GM19351 (cell line): ENCODE results near the gene GAGE12G.
"Not testable (repeated sequence)": the region's sequence is repeated elsewhere in the genome, so short reads cannot be mapped to it uniquely, and the experiment has no call there.

Source experiments
- ATAC-seq: cut with Tn5 transposase; IDR thresholded peaks from one replicate; pipeline ENCODE4 v1.9.1; 2021; ENCODE audit warnings: mild to moderate bottlenecking, moderate library complexity; ENCODE audit not compliant: unreplicated experiment

Gene GAGE12G

GRCh38 chrX:49570100-49570499, at the start of gene GAGE12G:
TSS of gene GAGE12G (plus strand) at chrX:49570400. CDS start at chrX:49571555, 1,155 bp downstream.
- not testable (repeated sequence) for ATAC-seq

- ATAC-seq: not testable (repeated sequence)
Observed at GRCh38 chrX:49531877-49532276, 38.3 kb upstream of the GAGE12G start, which contains the start of gene GAGE12C. TSS of gene GAGE12C (plus strand) at chrX:49532177. CDS start at chrX:49533332, 1,155 bp downstream.

GRCh38 chrX:49541433-49541832, 28.8 kb upstream of the GAGE12G start, which contains the start of gene GAGE12D:
TSS of gene GAGE12D (plus strand) at chrX:49541733. CDS start at chrX:49542888, 1,155 bp downstream.
- ATAC-seq: not testable (repeated sequence)

- not testable (repeated sequence) for ATAC-seq
Observed at GRCh38 chrX:49550989-49551388, 19.2 kb upstream of the GAGE12G start, which contains the start of gene GAGE12E. TSS of gene GAGE12E (plus strand) at chrX:49551289. CDS start at chrX:49552444, 1,155 bp downstream.

- not testable (repeated sequence) for ATAC-seq
Observed at GRCh38 chrX:49560542-49560941, 9.7 kb upstream of the GAGE12G start, which contains the start of gene GAGE12F. TSS of gene GAGE12F (plus strand) at chrX:49560842. CDS start at chrX:49561997, 1,155 bp downstream.

- not testable (repeated sequence) for ATAC-seq
Observed at GRCh38 chrX:49568728-49569127, 1.5 kb upstream of the GAGE12G start.

GRCh38 chrX:49569152-49569551, 1.0 kb upstream of the GAGE12G start:
- not testable (repeated sequence) for ATAC-seq

GRCh38 chrX:49579649-49580048, 9.4 kb downstream of the GAGE12G start, which contains the start of gene GAGE12H:
TSS of gene GAGE12H (plus strand) at chrX:49579949. CDS start at chrX:49581104, 1,155 bp downstream.
- ATAC-seq: not testable (repeated sequence)

GRCh38 chrX:49589196-49589595, 19.0 kb downstream of the GAGE12G start, which contains the start of gene GAGE2A:
TSS of gene GAGE2A (plus strand) at chrX:49589496. CDS start at chrX:49590651, 1,155 bp downstream.
- ATAC-seq: not testable (repeated sequence)

GRCh38 chrX:49589769-49590478, 19.7 kb downstream of the GAGE12G start:
- not testable (repeated sequence) for ATAC-seq

GRCh38 chrX:49590488-49590887, 20.3 kb downstream of the GAGE12G start:
- ATAC-seq: not testable (repeated sequence)

GRCh38 chrX:49598720-49599119, 28.5 kb downstream of the GAGE12G start, which contains the start of gene GAGE1:
TSS of gene GAGE1 (plus strand) at chrX:49599020. CDS start at chrX:49600175, 1,155 bp downstream.
- ATAC-seq: not testable (repeated sequence)

- no peak for ATAC-seq
Observed at GRCh38 chrX:49610718-49611310, 40.6 kb downstream of the GAGE12G start.

- ATAC-seq: no peak
Observed at GRCh38 chrX:49618574-49618973, 48.4 kb downstream of the GAGE12G start.
